Transverse colon (tissue), 4 donors: ENCODE data around the gene PPP6C. TPM values are rescaled to one million over a fixed set of nuclear protein-coding genes. Genes with fewer than 3 reads are reported as not detected.
"Not testable (repeated sequence)": the region's sequence is repeated elsewhere in the genome, so short reads cannot be mapped to it uniquely, and the experiment has no call there.

Source experiments
- DNase-seq: peaks from one replicate; pipeline ENCODE4 v3.0.0-alpha.2; 2019
- H3K27ac ChIP-seq, 4 donors: fragments of 200-600 bp; sonication (generic); 2 replicates each; pipeline ENCODE4 v1.5.1; 2016 to 2018; ENCODE audit warnings: inconsistent platforms in 4 of 4
- H3K27me3 ChIP-seq: fragments of 200-600 bp; sonication (generic); 2 replicates; pipeline ENCODE4 v1.5.1; 2017; ENCODE audit warnings: inconsistent platforms
- H3K36me3 ChIP-seq, 4 donors: fragments of 200-600 bp; sonication (generic); 2 replicates each; pipeline ENCODE4 v1.5.1; 2017 to 2019; ENCODE audit warnings: inconsistent platforms in 4 of 4
- H3K4me1 ChIP-seq, 4 donors: fragments of 200-600 bp; sonication (generic); 2 replicates each; pipeline ENCODE4 v1.5.1; 2017 to 2020; ENCODE audit warnings: inconsistent platforms in 4 of 4
- H3K4me3 ChIP-seq, 4 donors: fragments of 200-600 bp; sonication (generic); 1 replicate in 1 of 4; 2 replicates in 3 of 4; pipeline versions ENCODE4 v1.5.1 to v1.6.1; 2017 to 2019; ENCODE audit warnings: inconsistent platforms in 4 of 4
- H3K9me3 ChIP-seq, 2 donors: fragments of 200-600 bp; sonication (generic); 2 replicates each; pipeline ENCODE4 v1.5.1; 2017 to 2019; ENCODE audit warnings: inconsistent platforms in 2 of 2
- CTCF ChIP-seq, 5 experiments: fragments of 200-600 bp in 3 of 5; fragments of 450-650 bp in 2 of 5; sonication (generic) in 3 of 5; IDR thresholded peaks; 1 replicate in 2 of 5; 2 replicates in 3 of 5; pipeline ENCODE4 v1.5.1; 2016 to 2017; ENCODE audit warnings: antibody characterized with exemption in 5 of 5, inconsistent platforms in 3 of 5, mild to moderate bottlenecking in 2 of 5, moderate library complexity in 1 of 5
- EP300 ChIP-seq: sonication (generic); formaldehyde crosslinking; IDR thresholded peaks from one replicate; pipeline ENCODE4 v1.6.1; 2017; ENCODE audit warnings: antibody characterized with exemption, low read depth
- POLR2A ChIP-seq: fragments of 450-650 bp; IDR thresholded peaks from one replicate; pipeline ENCODE4 v1.6.1; 2016; ENCODE audit warnings: antibody characterized with exemption, mild to moderate bottlenecking, moderate library complexity
- POLR2AphosphoS5 ChIP-seq, 3 donors: sonication (generic); formaldehyde crosslinking; IDR thresholded peaks; one replicate each; pipeline ENCODE4 v1.6.1; 2016; ENCODE audit warnings: antibody characterized with exemption in 3 of 3
- WGBS, 2 donors: methylation state at CpG; one replicate each; pipeline ENCODE4 v1.1.5; 2018; ENCODE audit warnings: low coverage in 1 of 2; 5-methylcytosine and 5-hydroxymethylcytosine counted together
- in situ Hi-C, 4 donors: fragments of 200-750 bp; cut with MboI; loops; one replicate each; pipeline versions ENCODE4 v1.15.0 to v1.15.1; 2017; ENCODE audit warnings: low sequenced_read_pairs in 3 of 4, low pct_ligation_motif_present in 1 of 4, low pct_unique_long_range_greater_than_20kb in 1 of 4
- intact Hi-C: fragments of 100-400 bp; cut with DNase I; formaldehyde crosslinking; loops from one replicate; pipeline ENCODE4 v1.15.1; 2023; ENCODE audit warnings: low total_unique reads
- total RNA-seq, 4 donors: library from RNA; depleted of rRNA; stranded (reverse); fragments of >200 nt; gene quantifications; one replicate each; pipeline ENCODE4 v1.1.0, GENCODE V29; 2016

Gene PPP6C
- total RNA-seq, 4 donors from 2014 or later = 15.1 to 34.7 (median 29.9) TPM

GRCh38 chr9:125176636-125177035 lies 13.0 kb downstream of the PPP6C start:
- intact Hi-C loops (no loop called here), in situ Hi-C loops (no loop called here)
- TF ChIP-seq POLR2AphosphoS5 (IDR thresholded peaks at IDR 0.05) = peak in 1 of 3 donors; percentile 33
- no peak for TF ChIP-seq EP300
- H3K27ac ChIP-seq = peak overlapping the region; percentile 51 to 61 (median 55)
- no peaks in the 10 kb centered on the region for H3K9me3 ChIP-seq
- H3K4me1 ChIP-seq = peaks cover 2 to 58% (median 37%) of the 10 kb centered on the region in 4 donors
- no peak overlapping the region for H3K4me3 ChIP-seq
- H3K27me3 ChIP-seq = no peaks in the 10 kb centered on the region
- DNase-seq = no peak
- 80 to 89% methylated on average over 3 of the region's 3 CpGs for WGBS, 2 donors
- no peaks in the 10 kb centered on the region for H3K36me3 ChIP-seq

GRCh38 chr9:125172031-125172755 lies 17.4 kb downstream of the PPP6C start:
- no peaks in the 10 kb centered on the region for H3K27me3 ChIP-seq
- in situ Hi-C loops = no loop called here
- intact Hi-C loops = no loop called here
- no peak for DNase-seq
- H3K4me1 ChIP-seq = peaks cover 2 to 46% (median 23%) of the 10 kb centered on the region in 4 donors
- peaks cover 0 to 13% (median 5%) of the 10 kb centered on the region in 4 donors for H3K36me3 ChIP-seq
- TF ChIP-seq POLR2AphosphoS5 (IDR thresholded peaks at IDR 0.05) (no peak), EP300 (no peak), POLR2A (no peak), CTCF (IDR thresholded peaks at IDR 0.05) (no peak)
- 61 to 62% methylated on average over 6 of the region's 6 CpGs for WGBS, 2 donors
- no peak overlapping the region for H3K4me3 ChIP-seq
- peak overlapping the region in 2 of 4 donors; percentile 10 to 44 for H3K27ac ChIP-seq
- no peaks in the 10 kb centered on the region for H3K9me3 ChIP-seq

GRCh38 chr9:125169895-125170294 lies 19.7 kb downstream of the PPP6C start:
- H3K4me3 ChIP-seq = no peak overlapping the region
- DNase-seq = no peak
- peaks cover 2 to 33% (median 13%) of the 10 kb centered on the region in 4 donors for H3K4me1 ChIP-seq
- H3K36me3 ChIP-seq = peaks cover 0 to 13% (median 5%) of the 10 kb centered on the region in 4 donors
- H3K27ac ChIP-seq = no peak overlapping the region
- intact Hi-C loops (no loop called here), in situ Hi-C loops (no loop called here)
- H3K9me3 ChIP-seq = no peaks in the 10 kb centered on the region
- H3K27me3 ChIP-seq = no peaks in the 10 kb centered on the region
- TF ChIP-seq POLR2A (no peak), POLR2AphosphoS5 (IDR thresholded peaks at IDR 0.05) (no peak), CTCF (IDR thresholded peaks at IDR 0.05) (no peak), EP300 (no peak)

- Histone ChIP-seq H3K27ac (no peak overlapping the region), H3K4me1 (peaks cover 0 to 11% (median 1%) of the 10 kb centered on the region in 4 donors), H3K27me3 (no peaks in the 10 kb centered on the region), H3K4me3 (no peak overlapping the region), H3K36me3 (peaks cover 0 to 13% (median 5%) of the 10 kb centered on the region in 4 donors), H3K9me3 (no peaks in the 10 kb centered on the region)
- 97 to 100% methylated on average over 1 to 2 of the region's 2 CpGs for WGBS, 2 donors
- in situ Hi-C loops = no loop called here
- TF ChIP-seq CTCF (IDR thresholded peaks at IDR 0.05) = no peak
- TF ChIP-seq POLR2AphosphoS5 (IDR thresholded peaks at IDR 0.05) = no peak
- no peak for TF ChIP-seq EP300
- no peak for DNase-seq
- intact Hi-C loops = no loop called here
Observed at GRCh38 chr9:125166762-125167161, 22.8 kb downstream of the PPP6C start.

- in situ Hi-C loops, H3K9me3 ChIP-seq, H3K27me3 ChIP-seq, H3K27ac ChIP-seq, H3K4me3 ChIP-seq, intact Hi-C loops, DNase-seq, H3K36me3 ChIP-seq: not testable (repeated sequence)
- H3K4me1 ChIP-seq = peaks cover 16 to 22% (median 19%) of the 10 kb centered on the region in 4 donors
- WGBS, 2 donors = 98 to 100% methylated on average over 1 to 6 of the region's 6 CpGs
Observed at GRCh38 chr9:125162891-125163290, 26.7 kb downstream of the PPP6C start.
